CD4-positive, CD25-positive, alpha-beta regulatory T cell (primary cell): ENCODE results near the gene XRRA1. TPM values are rescaled to one million over a fixed set of nuclear protein-coding genes. Genes with fewer than 3 reads are reported as not detected.
"Not testable (repeated sequence)": the region's sequence is repeated elsewhere in the genome, so short reads cannot be mapped to it uniquely, and the experiment has no call there.

ENCODE experiments used
- ATAC-seq, 2 donors: fragments of 150-1000 bp; cut with Tn5 transposase; one replicate each; pipeline ENCODE4 v1.10.0; 2021; ENCODE audit warnings: low read depth in 2 of 2, moderate number of reproducible peaks in 2 of 2, moderate library complexity in 1 of 2
- DNase-seq, 3 donors: peaks; one replicate each; pipeline versions ENCODE4 v3.0.0 to v3.0.0-alpha.2; 2012 to 2022; ENCODE audit warnings: mixed read lengths in 1 of 3
- H3K27ac ChIP-seq: one replicate; pipeline ENCODE4 v1.7.0; 2013; ENCODE audit warnings: mild to moderate bottlenecking, low read length; ENCODE audit not compliant: insufficient read depth, poor library complexity, severe bottlenecking
- H3K27me3 ChIP-seq: one replicate; pipeline ENCODE4 v1.7.0; 2013; ENCODE audit warnings: low read length; ENCODE audit not compliant: control insufficient read depth, insufficient read depth
- H3K36me3 ChIP-seq: one replicate; pipeline ENCODE4 v1.7.0; 2013; ENCODE audit warnings: mild to moderate bottlenecking, low read length, moderate library complexity; ENCODE audit not compliant: control insufficient read depth, insufficient read depth
- H3K4me1 ChIP-seq: 2 replicates; pipeline ENCODE4 v1.7.0; 2013; ENCODE audit warnings: mild to moderate bottlenecking, low read length; ENCODE audit not compliant: insufficient read depth, control insufficient read depth, poor library complexity, severe bottlenecking
- H3K4me3 ChIP-seq: one replicate; pipeline ENCODE4 v1.7.0; 2013; ENCODE audit warnings: low read depth, mild to moderate bottlenecking, low read length, moderate library complexity
- H3K9me3 ChIP-seq, 2 experiments: 1 replicate in 1 of 2; 2 replicates in 1 of 2; pipeline ENCODE4 v1.7.0; 2013; ENCODE audit warnings: low read length in 2 of 2, mild to moderate bottlenecking in 1 of 2, moderate library complexity in 1 of 2; ENCODE audit not compliant: control insufficient read depth in 2 of 2
- H3K27ac Mint-ChIP-seq, 3 donors: one replicate each; pipeline ENCODE4 v1.8.0; 2020 to 2022; ENCODE audit warnings: mild to moderate bottlenecking in 3 of 3, mixed read lengths in 3 of 3, moderate library complexity in 2 of 3
- H3K27me3 Mint-ChIP-seq: one replicate; pipeline ENCODE4 v1.8.0; 2022; ENCODE audit warnings: mild to moderate bottlenecking, mixed read lengths
- H3K36me3 Mint-ChIP-seq: one replicate; pipeline ENCODE4 v1.8.0; 2020; ENCODE audit warnings: mixed read lengths
- H3K4me1 Mint-ChIP-seq, 4 donors: one replicate each; pipeline ENCODE4 v1.8.0; 2020 to 2022; ENCODE audit warnings: mixed read lengths in 4 of 4, mild to moderate bottlenecking in 1 of 4
- H3K4me3 Mint-ChIP-seq, 4 donors: one replicate each; pipeline ENCODE4 v1.8.0; 2020 to 2022; ENCODE audit warnings: mild to moderate bottlenecking in 4 of 4, mixed read lengths in 4 of 4, moderate library complexity in 3 of 4
- H3K9me3 Mint-ChIP-seq, 7 donors: one replicate each; pipeline ENCODE4 v1.8.0; 2020 to 2022; ENCODE audit warnings: mixed read lengths in 7 of 7, mild to moderate bottlenecking in 3 of 7, moderate library complexity in 2 of 7
- polyA plus RNA-seq, 4 donors: library from polyadenylated mRNA; unstranded; fragments of 300-500 nt; fragmentation: Illumina TruSeq; gene quantifications; one replicate each; pipeline ENCODE4 v1.2.3, GENCODE V29; 2021
- total RNA-seq: library from RNA; stranded (reverse); gene quantifications from one replicate; pipeline ENCODE4 v1.2.3, GENCODE V29; 2022

The XRRA1 gene
- total and polyA plus RNA-seq, 5 donors from 2014 or later: 5.4 to 33.4 (median 8.2) TPM

- H3K9me3 Mint-ChIP-seq, DNase-seq, H3K9me3 ChIP-seq, H3K27ac ChIP-seq, H3K27me3 ChIP-seq, H3K4me1 ChIP-seq, H3K27me3 Mint-ChIP-seq, H3K4me3 ChIP-seq, ATAC-seq: not testable (repeated sequence)
- H3K4me1 Mint-ChIP-seq: peaks cover 51 to 93% (median 75%) of the 10 kb centered on the region in 4 donors
- peaks cover 36% of the 10 kb centered on the region for H3K36me3 ChIP-seq
- peak overlapping the region in 1 of 3 donors; percentile 26 for H3K27ac Mint-ChIP-seq
- H3K4me3 Mint-ChIP-seq: peak overlapping the region in 1 of 4 donors; percentile 29
- H3K36me3 Mint-ChIP-seq: peaks cover 39% of the 10 kb centered on the region
Measured at GRCh38 chr11:74960128-74960527, 11.2 kb upstream of the XRRA1 start.

GRCh38 chr11:74957937-74958629, 9.2 kb upstream of the XRRA1 start:
- Histone ChIP-seq H3K4me3 (no peak overlapping the region), H3K36me3 (peaks cover 39% of the 10 kb centered on the region), H3K4me1 (no peaks in the 10 kb centered on the region), H3K9me3 (no peaks in the 10 kb centered on the region), H3K27ac (no peak overlapping the region), H3K27me3 (no peaks in the 10 kb centered on the region)
- H3K4me1 Mint-ChIP-seq: peaks cover 54 to 94% (median 82%) of the 10 kb centered on the region in 4 donors
- H3K27me3 Mint-ChIP-seq: no peaks in the 10 kb centered on the region
- H3K9me3 Mint-ChIP-seq: no peaks in the 10 kb centered on the region
- ATAC-seq (no peak), DNase-seq (no peak)
- peaks cover 28% of the 10 kb centered on the region for H3K36me3 Mint-ChIP-seq
- no peak overlapping the region for H3K4me3 Mint-ChIP-seq
- peak overlapping the region in 2 of 3 donors; percentile 20 to 52 for H3K27ac Mint-ChIP-seq

- no peaks in the 10 kb centered on the region for H3K27me3 ChIP-seq
- Mint-ChIP-seq H3K4me1 (peaks cover 49 to 92% (median 77%) of the 10 kb centered on the region in 4 donors), H3K27me3 (no peaks in the 10 kb centered on the region), H3K9me3 (no peaks in the 10 kb centered on the region), H3K27ac (peak overlapping the region in 1 of 3 donors; percentile 16), H3K36me3 (peaks cover 29% of the 10 kb centered on the region), H3K4me3 (peak overlapping the region in 3 of 4 donors; percentile 25 to 47 (median 27))
- DNase-seq (no peak), ATAC-seq (no peak)
- peaks cover 9% of the 10 kb centered on the region for H3K4me1 ChIP-seq
- H3K36me3 ChIP-seq: peaks cover 42% of the 10 kb centered on the region
- no peak overlapping the region for H3K4me3 ChIP-seq
- no peaks in the 10 kb centered on the region for H3K9me3 ChIP-seq
- no peak overlapping the region for H3K27ac ChIP-seq
Measured at GRCh38 chr11:74956397-74957015, 7.6 kb upstream of the XRRA1 start.

GRCh38 chr11:74954199-74954598, 5.3 kb upstream of the XRRA1 start:
- Histone ChIP-seq H3K36me3 (peaks cover 32% of the 10 kb centered on the region), H3K27ac (no peak overlapping the region), H3K9me3 (no peaks in the 10 kb centered on the region), H3K27me3 (no peaks in the 10 kb centered on the region), H3K4me1 (peaks cover 27% of the 10 kb centered on the region), H3K4me3 (no peak overlapping the region)
- DNase-seq (no peak), ATAC-seq (no peak)
- Mint-ChIP-seq H3K27me3 (no peaks in the 10 kb centered on the region), H3K36me3 (peaks cover 29% of the 10 kb centered on the region), H3K4me1 (peaks cover 55 to 92% (median 79%) of the 10 kb centered on the region in 4 donors), H3K9me3 (no peaks in the 10 kb centered on the region), H3K27ac (no peak overlapping the region), H3K4me3 (peak overlapping the region in 2 of 4 donors; percentile 20 to 76)

- Mint-ChIP-seq H3K4me3 (peak overlapping the region in 1 of 4 donors; percentile 76), H3K27me3 (no peaks in the 10 kb centered on the region), H3K4me1 (peaks cover 48 to 92% (median 77%) of the 10 kb centered on the region in 4 donors), H3K36me3 (peaks cover 21% of the 10 kb centered on the region), H3K9me3 (no peaks in the 10 kb centered on the region), H3K27ac (no peak overlapping the region)
- H3K36me3 ChIP-seq: peaks cover 31% of the 10 kb centered on the region
- no peaks in the 10 kb centered on the region for H3K9me3 ChIP-seq
- no peak overlapping the region for H3K4me3 ChIP-seq
- DNase-seq (no peak), ATAC-seq (no peak)
- no peaks in the 10 kb centered on the region for H3K27me3 ChIP-seq
- peaks cover 28% of the 10 kb centered on the region for H3K4me1 ChIP-seq
- no peak overlapping the region for H3K27ac ChIP-seq
Measured at GRCh38 chr11:74953451-74953850, 4.6 kb upstream of the XRRA1 start.

- no peak for DNase-seq
- peak overlapping the region in 3 of 4 donors; percentile 25 to 66 (median 52) for H3K4me3 Mint-ChIP-seq
- H3K4me1 Mint-ChIP-seq: peaks cover 49 to 91% (median 74%) of the 10 kb centered on the region in 4 donors
Measured at GRCh38 chr11:74952752-74953151, 3.9 kb upstream of the XRRA1 start.

GRCh38 chr11:74951226-74951625, 2.3 kb upstream of the XRRA1 start:
- Mint-ChIP-seq H3K4me1 (peaks cover 38 to 81% (median 61%) of the 10 kb centered on the region in 4 donors), H3K27ac (peak overlapping the region; percentile 47 to 99 (median 84)), H3K36me3 (peaks cover 14% of the 10 kb centered on the region), H3K9me3 (no peaks in the 10 kb centered on the region), H3K4me3 (peak overlapping the region; percentile 96 to 100 (median 97)), H3K27me3 (no peaks in the 10 kb centered on the region)
- ATAC-seq (no peak), DNase-seq (no peak)
- Histone ChIP-seq H3K9me3 (no peaks in the 10 kb centered on the region), H3K4me3 (peak overlapping the region; percentile 93), H3K36me3 (peaks cover 20% of the 10 kb centered on the region), H3K27me3 (no peaks in the 10 kb centered on the region), H3K27ac (no peak overlapping the region), H3K4me1 (peaks cover 37% of the 10 kb centered on the region)

More at GRCh38 chr11:74952752-74953151, 3.9 kb upstream of the XRRA1 start:
- no peak overlapping the region for H3K27ac Mint-ChIP-seq
- peaks cover 18% of the 10 kb centered on the region for H3K36me3 Mint-ChIP-seq
- ATAC-seq: no peak
- no peak overlapping the region for H3K4me3 ChIP-seq
- H3K9me3 ChIP-seq: no peaks in the 10 kb centered on the region
- H3K27ac ChIP-seq: no peak overlapping the region
- no peaks in the 10 kb centered on the region for H3K27me3 Mint-ChIP-seq
- peaks cover 35% of the 10 kb centered on the region for H3K4me1 ChIP-seq
- no peaks in the 10 kb centered on the region for H3K27me3 ChIP-seq
- H3K36me3 ChIP-seq: peaks cover 31% of the 10 kb centered on the region
- no peaks in the 10 kb centered on the region for H3K9me3 Mint-ChIP-seq
